Gastroesophageal sphincter (tissue), 3 donors: ENCODE measurements around the gene VWA3B.

Experiments used
- EP300 ChIP-seq: sonication (generic); formaldehyde crosslinking; IDR thresholded peaks from one replicate; pipeline ENCODE4 v1.6.1; 2017; ENCODE audit warnings: antibody characterized with exemption, mild to moderate bottlenecking
- TF ChIP-seq, protein P1 (sequence below), 4 experiments: fragments of 200-600 bp in 2 of 4; fragments of 450-650 bp in 2 of 4; sonication (generic) in 1 of 4; IDR thresholded peaks; one replicate each; pipeline ENCODE4 v1.5.1; 2017 to 2019; ENCODE audit warnings: antibody characterized with exemption in 4 of 4, mild to moderate bottlenecking in 2 of 4, moderate library complexity in 2 of 4

DNA sequence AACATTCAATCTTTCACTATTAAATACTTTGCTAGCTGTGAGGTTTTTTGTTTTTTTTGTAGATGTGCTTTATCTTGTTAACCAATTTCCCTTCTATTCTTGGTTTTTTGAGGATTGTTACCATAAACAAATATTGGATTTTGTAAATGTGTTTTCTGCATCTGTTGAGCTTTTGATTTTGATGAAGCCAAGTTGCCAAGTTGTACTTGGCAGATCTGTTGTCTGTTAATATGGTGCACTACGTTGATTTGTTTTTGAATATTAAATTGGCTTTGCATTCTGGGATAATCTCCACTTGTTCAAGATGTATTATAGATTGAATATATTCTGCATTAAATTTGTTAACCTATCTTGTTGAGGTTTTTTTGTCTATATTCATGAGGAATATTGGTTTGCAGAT lies 114.6 kb downstream of the VWA3B start:
- TF ChIP-seq, protein P1, sequence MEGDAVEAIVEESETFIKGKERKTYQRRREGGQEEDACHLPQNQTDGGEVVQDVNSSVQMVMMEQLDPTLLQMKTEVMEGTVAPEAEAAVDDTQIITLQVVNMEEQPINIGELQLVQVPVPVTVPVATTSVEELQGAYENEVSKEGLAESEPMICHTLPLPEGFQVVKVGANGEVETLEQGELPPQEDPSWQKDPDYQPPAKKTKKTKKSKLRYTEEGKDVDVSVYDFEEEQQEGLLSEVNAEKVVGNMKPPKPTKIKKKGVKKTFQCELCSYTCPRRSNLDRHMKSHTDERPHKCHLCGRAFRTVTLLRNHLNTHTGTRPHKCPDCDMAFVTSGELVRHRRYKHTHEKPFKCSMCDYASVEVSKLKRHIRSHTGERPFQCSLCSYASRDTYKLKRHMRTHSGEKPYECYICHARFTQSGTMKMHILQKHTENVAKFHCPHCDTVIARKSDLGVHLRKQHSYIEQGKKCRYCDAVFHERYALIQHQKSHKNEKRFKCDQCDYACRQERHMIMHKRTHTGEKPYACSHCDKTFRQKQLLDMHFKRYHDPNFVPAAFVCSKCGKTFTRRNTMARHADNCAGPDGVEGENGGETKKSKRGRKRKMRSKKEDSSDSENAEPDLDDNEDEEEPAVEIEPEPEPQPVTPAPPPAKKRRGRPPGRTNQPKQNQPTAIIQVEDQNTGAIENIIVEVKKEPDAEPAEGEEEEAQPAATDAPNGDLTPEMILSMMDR (IDR thresholded peaks at IDR 0.05), result no peak
- TF ChIP-seq EP300, result no peak
